AG04449 (cell line): Measurements from ENCODE around the gene SYT14.

Experiments used
- CTCF ChIA-PET: fragments of 350-600 bp; formaldehyde crosslinking; extraction: SDS; loops from one replicate; lab custom pipeline; 2021; ENCODE audit warnings: antibody characterized with exemption; lab: Yijun Ruan, JAX
- POLR2A ChIA-PET: fragments of 400-600, 350-600 bp; formaldehyde crosslinking; extraction: SDS; loops from one replicate; lab custom pipeline; 2020; ENCODE audit warnings: antibody characterized with exemption, inconsistent platforms; lab: Yijun Ruan, JAX
- DNase-seq: peaks from one replicate; pipeline ENCODE4 v3.0.0-alpha.2; 2010; ENCODE audit warnings: low read depth, low spot score
- H3K4me3 ChIP-seq: 2 replicates; pipeline ENCODE4 v1.5.1; 2011; ENCODE audit warnings: low read depth, mild to moderate bottlenecking, control low read depth, low read length
- TF ChIP-seq, protein P1 (sequence below): IDR thresholded peaks from one replicate; pipeline ENCODE4 v1.5.1; 2011; ENCODE audit warnings: mild to moderate bottlenecking, moderate library complexity, low read length, control low read depth, inconsistent platforms; ENCODE audit not compliant: insufficient read depth; ENCODE audit errors: missing control alignments

SYT14 gene

DNA sequence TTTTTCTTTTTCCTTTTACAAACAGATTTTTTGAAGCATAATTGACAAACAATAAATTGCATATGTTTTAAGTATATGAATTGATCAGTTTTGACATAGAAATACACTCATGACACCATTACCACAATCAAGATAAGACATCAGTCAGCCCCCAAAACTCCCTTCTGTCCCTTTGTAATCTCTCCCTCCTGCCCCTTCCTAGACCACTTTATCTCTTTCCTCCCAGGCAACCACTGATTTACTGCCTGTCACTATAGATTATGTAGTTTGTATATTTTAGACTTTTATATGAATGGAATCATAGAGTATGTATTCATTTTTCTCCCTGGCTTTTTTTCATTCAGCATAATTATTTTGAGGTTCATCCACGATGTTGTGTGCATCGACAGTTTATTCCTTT, 6.9 kb upstream of the SYT14 start:
- CTCF ChIA-PET, result no interaction called here
- POLR2A ChIA-PET, result no interaction called here
- no peak overlapping the region for H3K4me3 ChIP-seq
- no peak for DNase-seq
- TF ChIP-seq, protein P1, sequence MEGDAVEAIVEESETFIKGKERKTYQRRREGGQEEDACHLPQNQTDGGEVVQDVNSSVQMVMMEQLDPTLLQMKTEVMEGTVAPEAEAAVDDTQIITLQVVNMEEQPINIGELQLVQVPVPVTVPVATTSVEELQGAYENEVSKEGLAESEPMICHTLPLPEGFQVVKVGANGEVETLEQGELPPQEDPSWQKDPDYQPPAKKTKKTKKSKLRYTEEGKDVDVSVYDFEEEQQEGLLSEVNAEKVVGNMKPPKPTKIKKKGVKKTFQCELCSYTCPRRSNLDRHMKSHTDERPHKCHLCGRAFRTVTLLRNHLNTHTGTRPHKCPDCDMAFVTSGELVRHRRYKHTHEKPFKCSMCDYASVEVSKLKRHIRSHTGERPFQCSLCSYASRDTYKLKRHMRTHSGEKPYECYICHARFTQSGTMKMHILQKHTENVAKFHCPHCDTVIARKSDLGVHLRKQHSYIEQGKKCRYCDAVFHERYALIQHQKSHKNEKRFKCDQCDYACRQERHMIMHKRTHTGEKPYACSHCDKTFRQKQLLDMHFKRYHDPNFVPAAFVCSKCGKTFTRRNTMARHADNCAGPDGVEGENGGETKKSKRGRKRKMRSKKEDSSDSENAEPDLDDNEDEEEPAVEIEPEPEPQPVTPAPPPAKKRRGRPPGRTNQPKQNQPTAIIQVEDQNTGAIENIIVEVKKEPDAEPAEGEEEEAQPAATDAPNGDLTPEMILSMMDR, result no peak

- ChIA-PET POLR2A (no interaction called here), CTCF (no interaction called here)
- TF ChIP-seq, protein P1, result no peak
- DNase-seq, result no peak
- no peak overlapping the region for H3K4me3 ChIP-seq
Observed at GRCh38 chr1:209936125-209936524, 1.9 kb upstream of the SYT14 start.

DNA sequence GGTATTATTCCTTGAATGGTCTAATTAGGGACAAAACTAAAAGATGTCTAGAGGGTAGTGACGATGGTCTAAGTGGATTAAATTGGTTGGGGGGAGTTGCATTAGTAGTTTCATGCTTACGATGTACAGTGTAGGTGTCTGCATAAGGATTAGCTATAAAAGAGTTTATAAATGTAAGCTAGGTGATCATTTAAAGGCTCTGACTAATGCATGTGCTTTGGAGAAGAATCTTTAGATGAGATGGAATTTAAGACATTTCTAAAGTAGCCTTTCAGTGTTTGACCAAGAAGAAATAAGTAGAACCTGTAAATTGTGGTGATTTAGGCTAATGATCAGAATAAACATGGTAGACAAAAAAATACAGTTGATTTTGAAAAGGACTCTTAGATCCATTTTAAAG, 7.4 kb downstream of the SYT14 start:
- ChIA-PET POLR2A (no interaction called here), CTCF (no interaction called here)
- DNase-seq, result no peak
- TF ChIP-seq, protein P1, result no peak
- no peak overlapping the region for H3K4me3 ChIP-seq

DNA sequence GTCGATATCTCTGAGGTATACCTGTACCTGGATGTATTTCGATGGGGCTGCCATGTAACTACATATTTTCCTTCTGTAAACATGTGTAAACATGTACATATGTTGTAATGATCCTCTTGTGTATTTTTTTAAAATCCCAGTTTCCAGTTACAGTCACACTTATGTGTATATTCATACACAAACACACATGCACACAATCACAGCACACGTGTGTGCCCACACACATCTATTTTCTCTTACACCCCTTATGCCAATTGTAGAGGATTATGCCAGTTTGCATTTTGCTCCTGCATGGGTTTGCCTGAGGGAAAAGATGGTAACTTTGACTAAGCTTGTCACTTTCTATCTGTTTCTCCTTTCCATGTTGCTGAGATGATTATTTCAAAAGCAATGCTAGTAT, 10.1 kb downstream of the SYT14 start:
- TF ChIP-seq, protein P1, result no peak
- ChIA-PET CTCF (interaction anchor here (1.0 kb wide), 1 partner anchor 91 kb away, joined by 4 read pairs; no protein-coding TSS in a partner anchor), POLR2A (no interaction called here)
- DNase-seq, result no peak
- no peak overlapping the region for H3K4me3 ChIP-seq

DNA sequence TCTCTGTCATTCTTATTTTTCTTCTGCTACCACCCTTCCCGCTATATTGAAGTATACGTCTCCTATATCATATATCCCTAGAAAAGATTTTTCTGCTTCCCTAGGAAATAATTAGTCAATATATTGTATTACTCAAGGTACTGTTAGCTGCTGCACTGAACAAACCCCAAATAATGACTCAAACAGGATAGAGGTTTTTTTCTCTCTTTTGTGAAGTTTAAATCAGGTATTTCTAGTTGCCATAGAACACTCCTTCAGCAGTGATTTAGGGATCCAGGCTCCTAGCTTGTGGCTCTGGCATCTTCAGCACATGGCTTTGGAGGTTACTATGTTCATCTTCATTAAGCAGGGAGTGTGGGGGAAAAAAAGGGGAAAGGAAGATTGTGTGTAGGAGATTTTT, 18.1 kb downstream of the SYT14 start:
- POLR2A ChIA-PET, result no interaction called here
- no peak for DNase-seq
- CTCF ChIA-PET, result no interaction called here
- TF ChIP-seq, protein P1, result no peak
- no peak overlapping the region for H3K4me3 ChIP-seq

GRCh38 chr1:209959623-209960022, 21.6 kb downstream of the SYT14 start:
- H3K4me3 ChIP-seq, result no peak overlapping the region
- TF ChIP-seq, protein P1, result no peak
- CTCF ChIA-PET, result interaction anchor here (1.9 kb wide), 1 partner anchor 96 kb away, joined by 7 read pairs; no protein-coding TSS in a partner anchor
- no peak for DNase-seq
- POLR2A ChIA-PET, result no interaction called here
